NCI-H226 (cell line): Measurements from ENCODE around the gene SCARB1.
A peak's percentile ranks its signal among the peaks of the same experiment; 100 is the strongest.

Experiments
- DNase-seq: peaks from one replicate; pipeline ENCODE4 v3.0.0-alpha.2; 2015

SCARB1 gene

GRCh38 chr12:124756760-124757159 is 106.9 kb downstream of the SCARB1 start:
- DNase-seq, result no peak

GRCh38 chr12:124756166-124756565 is 107.5 kb downstream of the SCARB1 start:
- no peak for DNase-seq

GRCh38 chr12:124755801-124756148 is 107.9 kb downstream of the SCARB1 start:
- no peak for DNase-seq

GRCh38 chr12:124754949-124755800 is 108.5 kb downstream of the SCARB1 start:
- peak; percentile 72 for DNase-seq

DNA sequence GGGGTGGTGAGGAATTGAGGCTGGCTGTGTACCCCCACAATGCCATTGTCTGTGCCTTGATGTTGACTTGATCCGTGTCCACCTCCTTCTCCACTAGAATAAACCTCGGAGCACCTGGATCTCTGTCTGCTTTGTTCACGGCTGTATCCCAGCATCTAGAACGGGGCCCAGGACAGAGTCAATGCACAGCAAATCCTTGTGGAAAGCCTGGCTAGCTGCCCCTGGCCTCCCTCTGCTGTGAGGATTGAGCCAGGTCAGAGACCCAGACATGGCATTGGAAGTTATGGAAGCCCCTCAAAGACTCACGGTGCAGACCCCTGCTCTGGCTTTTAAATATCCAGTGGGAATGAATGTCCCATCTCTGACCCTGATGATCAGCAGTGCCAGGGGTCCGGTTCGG is 109.2 kb downstream of the SCARB1 start:
- no peak for DNase-seq

DNA sequence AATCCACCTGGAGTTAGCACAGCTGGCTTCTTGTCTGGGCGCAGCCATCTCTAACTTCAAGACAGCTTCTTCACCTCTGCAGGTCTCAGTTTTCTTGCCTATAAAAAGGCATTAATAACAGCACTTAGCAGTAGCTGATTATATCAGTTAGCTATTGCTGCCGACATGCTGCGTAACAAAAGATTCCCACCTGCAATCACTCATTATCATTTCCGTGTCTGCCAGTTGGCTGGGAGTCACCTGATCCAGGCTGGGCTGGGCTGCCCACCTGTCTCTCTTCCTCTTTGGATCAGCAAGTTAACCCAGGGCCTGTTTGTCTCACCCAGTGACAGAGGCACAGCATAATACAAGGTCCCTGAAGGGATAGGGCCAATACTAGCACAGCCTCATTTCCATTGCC is 109.7 kb downstream of the SCARB1 start:
- no peak for DNase-seq

GRCh38 chr12:124753228-124753591 is 110.5 kb downstream of the SCARB1 start:
- DNase-seq, result no peak

- DNase-seq, result no peak
Measured at GRCh38 chr12:124752437-124753227, 111.0 kb downstream of the SCARB1 start.

DNA sequence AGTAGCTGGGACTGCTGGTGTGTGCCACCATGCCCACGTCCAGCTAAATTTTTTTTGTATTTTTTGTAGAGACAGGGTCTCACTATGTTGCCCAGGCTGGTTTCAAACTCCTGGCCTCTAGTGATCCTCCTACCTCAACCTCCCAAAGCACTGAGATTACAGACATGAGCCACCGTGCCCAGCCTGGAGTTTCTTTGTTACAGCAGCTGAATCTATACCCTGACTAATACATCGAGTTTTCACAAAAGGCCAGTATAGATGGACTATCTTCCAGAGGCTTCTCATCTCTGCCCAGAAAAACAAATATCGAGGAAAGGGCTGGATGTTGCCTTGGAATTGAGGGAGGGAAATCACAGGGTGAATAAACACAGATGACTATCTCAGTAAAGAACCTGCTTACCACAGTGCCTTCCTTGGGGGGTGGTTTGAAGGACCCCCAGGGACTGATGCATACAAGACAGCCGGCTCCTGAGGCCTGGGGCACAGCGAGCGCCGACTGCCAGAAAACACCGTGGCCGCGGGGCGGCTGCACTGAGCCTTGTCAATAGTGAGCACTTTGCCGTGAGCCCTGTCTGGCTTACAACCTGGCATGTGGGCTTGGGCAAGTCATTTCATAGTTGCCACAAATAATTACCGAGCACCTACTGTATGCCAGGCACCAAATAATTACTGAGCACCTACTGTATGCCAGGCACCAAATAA is 111.9 kb downstream of the SCARB1 start:
- no peak for DNase-seq

- no peak for DNase-seq
Measured at GRCh38 chr12:124750787-124751471, 112.7 kb downstream of the SCARB1 start.

DNA sequence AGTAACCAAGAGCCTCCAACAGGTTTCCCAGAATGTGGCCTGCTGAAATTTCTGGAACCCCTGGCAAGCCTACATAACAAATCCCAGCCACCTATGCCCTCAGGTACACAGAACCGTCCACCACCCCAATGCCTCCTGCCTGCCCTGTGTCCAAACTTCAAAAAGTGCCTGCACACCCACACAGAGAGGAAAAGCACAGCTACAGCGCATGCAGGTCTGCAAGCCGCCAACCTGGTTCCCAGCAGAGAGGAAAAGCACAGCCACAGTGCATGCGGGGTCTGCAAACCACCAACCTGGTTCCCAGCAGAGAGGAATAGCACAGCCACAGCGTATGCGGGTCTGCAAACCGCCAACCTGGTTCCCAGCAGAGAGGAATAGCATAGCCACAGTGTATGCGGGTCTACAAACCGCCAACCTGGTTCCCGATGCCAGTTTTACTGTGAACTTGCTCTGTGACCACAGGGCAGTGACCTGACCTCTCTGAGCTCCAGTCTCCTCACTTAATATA is 113.5 kb downstream of the SCARB1 start:
- DNase-seq, result no peak

- no peak for DNase-seq
Measured at GRCh38 chr12:124749725-124750124, 113.9 kb downstream of the SCARB1 start.

DNA sequence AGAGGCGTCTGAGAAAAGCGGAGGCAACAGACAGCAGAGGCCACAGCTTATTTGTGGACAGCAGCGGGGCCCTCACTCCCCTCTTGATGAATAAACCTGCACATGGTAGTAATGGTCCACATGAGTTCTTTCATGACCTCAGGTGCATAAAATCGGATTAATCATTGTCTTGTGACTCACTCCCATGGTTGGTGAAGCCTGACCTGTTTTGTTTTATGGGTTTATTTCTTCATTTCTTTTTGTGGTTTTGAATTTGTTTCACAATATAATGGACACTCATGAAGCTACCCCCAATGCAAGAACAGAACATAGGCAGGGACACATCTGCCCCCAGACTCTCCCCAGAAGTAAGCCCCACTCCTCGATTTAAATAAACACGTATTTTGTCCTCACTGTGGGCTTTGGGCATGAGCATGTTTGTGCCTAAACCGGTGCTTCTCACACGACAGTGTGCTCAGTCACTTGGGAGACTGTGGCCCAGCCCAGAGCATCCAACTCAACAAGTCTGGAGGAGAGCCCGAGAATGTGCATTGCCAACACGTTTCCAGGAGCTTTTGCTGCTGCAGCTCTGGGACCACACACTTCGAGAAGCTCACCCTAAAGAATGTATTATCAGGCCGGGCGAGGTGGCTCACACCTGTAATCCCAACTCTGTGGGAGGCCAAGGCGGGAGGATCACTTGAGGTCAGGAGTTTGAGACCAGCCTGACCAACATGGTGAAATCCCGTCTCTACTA is 116.1 kb downstream of the SCARB1 start:
- DNase-seq, result peak; percentile 80

DNA sequence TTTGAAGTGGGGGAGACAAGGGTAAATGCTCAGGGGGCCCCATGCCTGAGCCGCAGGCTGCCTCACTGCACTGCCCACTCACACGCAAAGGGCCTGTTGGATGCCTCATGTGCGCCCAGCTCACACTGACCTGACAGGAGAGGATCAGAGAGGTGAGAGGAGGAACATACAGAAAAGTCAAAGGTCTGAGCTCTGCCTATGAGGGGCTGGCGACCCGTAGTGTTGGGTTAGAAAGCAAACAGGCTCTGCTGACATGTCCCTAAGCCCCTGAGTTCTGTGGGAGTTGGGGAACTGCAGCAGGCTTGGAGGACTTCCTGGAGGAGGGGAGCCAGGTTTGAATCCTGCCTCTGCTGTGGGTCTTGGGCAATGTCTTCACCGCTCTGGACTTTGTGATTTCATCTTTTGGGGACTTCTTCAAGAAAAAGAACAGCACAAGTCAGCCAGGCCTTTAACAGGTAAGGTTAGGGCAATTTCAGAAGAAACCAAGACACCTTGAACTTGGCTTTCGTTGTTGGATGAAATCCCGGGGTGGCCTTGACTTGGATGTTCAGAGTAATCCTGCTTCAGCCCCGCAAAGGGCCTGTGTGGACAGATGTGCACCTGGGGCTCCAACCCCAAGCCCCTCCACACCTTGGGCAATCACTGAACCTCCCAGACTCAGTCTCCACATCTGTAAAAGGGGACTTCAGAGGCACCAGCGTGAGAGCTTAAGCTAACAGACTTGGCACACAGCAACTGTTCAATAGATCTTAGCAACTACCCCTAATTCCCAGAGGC is 116.8 kb downstream of the SCARB1 start:
- DNase-seq, result no peak

- peak; percentile 79 for DNase-seq
Measured at GRCh38 chr12:124745891-124746570, 117.6 kb downstream of the SCARB1 start.

GRCh38 chr12:124745465-124745890 is 118.2 kb downstream of the SCARB1 start:
- peak; percentile 27 for DNase-seq

- DNase-seq, result peak; percentile 41
Measured at GRCh38 chr12:124744659-124745464, 118.8 kb downstream of the SCARB1 start.

- DNase-seq, result no peak
Measured at GRCh38 chr12:124744273-124744640, 119.4 kb downstream of the SCARB1 start.

GRCh38 chr12:124743479-124744272 is 120.0 kb downstream of the SCARB1 start:
- DNase-seq, result no peak
